ENCODE data around the gene ZNF451.
A peak's percentile ranks its signal among the peaks of the same experiment; 100 is the strongest.

Gene ZNF451

GRCh38 chr6:57162516-57162915 lies 72.5 kb downstream of the ZNF451 start:
- no peak for DNase-seq

GRCh38 chr6:57163956-57164355 lies 74.0 kb downstream of the ZNF451 start:
- DNase-seq: no peak

GRCh38 chr6:57165080-57165479 lies 75.1 kb downstream of the ZNF451 start:
- no peak for DNase-seq

GRCh38 chr6:57172136-57173055 lies 82.4 kb downstream of the ZNF451 start, which contains the start of gene BAG2:
TSS of gene BAG2 (plus strand) at chr6:57172326. CDS start at chr6:57172698, 372 bp downstream.
- peak; percentile 76 for DNase-seq

- DNase-seq: no peak
Observed at GRCh38 chr6:57173056-57173885, 83.3 kb downstream of the ZNF451 start.

GRCh38 chr6:57173886-57174510 lies 84.0 kb downstream of the ZNF451 start:
- no peak for DNase-seq

GRCh38 chr6:57174511-57174907 lies 84.5 kb downstream of the ZNF451 start:
- DNase-seq: no peak

- no peak for DNase-seq
Observed at GRCh38 chr6:57177545-57178265, 87.7 kb downstream of the ZNF451 start.

GRCh38 chr6:57180596-57180995 lies 90.6 kb downstream of the ZNF451 start:
- DNase-seq: no peak

GRCh38 chr6:57182017-57182432 lies 92.0 kb downstream of the ZNF451 start:
- no peak for DNase-seq

GRCh38 chr6:57183336-57183735 lies 93.3 kb downstream of the ZNF451 start:
- DNase-seq: no peak

GRCh38 chr6:57190140-57190539 lies 100.2 kb downstream of the ZNF451 start:
- no peak for DNase-seq

- no peak for DNase-seq
Observed at GRCh38 chr6:57193177-57193576, 103.2 kb downstream of the ZNF451 start.

GRCh38 chr6:57195457-57195856 lies 105.5 kb downstream of the ZNF451 start:
- no peak for DNase-seq

GRCh38 chr6:57198926-57199636 lies 109.1 kb downstream of the ZNF451 start:
- DNase-seq: no peak

GRCh38 chr6:57201718-57202117 lies 111.7 kb downstream of the ZNF451 start:
- DNase-seq: no peak

GRCh38 chr6:57205550-57206328 lies 115.8 kb downstream of the ZNF451 start:
- DNase-seq: no peak

GRCh38 chr6:57207141-57207540 lies 117.2 kb downstream of the ZNF451 start:
- no peak for DNase-seq

- no peak for DNase-seq
Observed at GRCh38 chr6:57207872-57208271, 117.9 kb downstream of the ZNF451 start.

GRCh38 chr6:57209030-57209429 lies 119.0 kb downstream of the ZNF451 start:
- DNase-seq: no peak

- DNase-seq: no peak
Observed at GRCh38 chr6:57210060-57210459, 120.1 kb downstream of the ZNF451 start.
